Activated B cell treated with CpG ODN at 0.5 μM for 24 hours (primary cell): ENCODE results near the gene PER3. TPM values are rescaled to one million over a fixed set of nuclear protein-coding genes. Genes with fewer than 3 reads are reported as not detected.

Experiments used
- ATAC-seq: fragments of 200-7000 bp; cut with Tn5 transposase; one replicate; pipeline ENCODE4 v1.10.0; 2021; ENCODE audit warnings: low read depth, mild to moderate bottlenecking, moderate library complexity
- CTCF ChIA-PET: fragments of 350-600 bp; sonication (Branson Sonifier 250); formaldehyde crosslinking; loops from one replicate; lab custom pipeline; 2021; ENCODE audit warnings: antibody characterized with exemption; lab: Charles Lee
- POLR2A ChIA-PET: fragments of 350-600 bp; sonication (Branson Sonifier 250); formaldehyde crosslinking; loops from one replicate; lab custom pipeline; 2021; ENCODE audit warnings: antibody characterized with exemption; lab: Charles Lee
- DNase-seq: peaks from one replicate; pipeline ENCODE4 v3.0.0; 2022
- H3K27ac Mint-ChIP-seq: one replicate; pipeline ENCODE4 v1.8.0; 2020; ENCODE audit warnings: mixed read lengths
- H3K27me3 Mint-ChIP-seq: one replicate; pipeline ENCODE4 v1.8.0; 2021; ENCODE audit warnings: mixed read lengths
- H3K36me3 Mint-ChIP-seq: one replicate; pipeline ENCODE4 v1.8.0; 2021; ENCODE audit warnings: low read depth, mixed read lengths
- H3K4me1 Mint-ChIP-seq: one replicate; pipeline ENCODE4 v1.8.0; 2021; ENCODE audit warnings: mixed read lengths
- H3K4me3 Mint-ChIP-seq: one replicate; pipeline ENCODE4 v1.8.0; 2020; ENCODE audit warnings: mild to moderate bottlenecking, mixed read lengths
- H3K9me3 Mint-ChIP-seq: one replicate; pipeline ENCODE4 v1.8.0; 2020; ENCODE audit warnings: mixed read lengths
- intact Hi-C: fragments of 100-400 bp; cut with micrococcal nuclease; formaldehyde crosslinking; loops from one replicate; pipeline ENCODE4 v1.15.1; 2024
- total RNA-seq: library from RNA; stranded (reverse); gene quantifications from 2 replicates; pipeline ENCODE4 v1.2.3, GENCODE V29; 2022
- TF ChIP-seq, protein P1 (sequence below): fragments of 200-600 bp; IDR thresholded peaks from one replicate; pipeline ENCODE4 v1.8.0; 2022; ENCODE audit warnings: antibody characterized with exemption, mild to moderate bottlenecking

Gene PER3
- total RNA-seq, 1 donor from 2014 or later, result 2.7 TPM

DNA sequence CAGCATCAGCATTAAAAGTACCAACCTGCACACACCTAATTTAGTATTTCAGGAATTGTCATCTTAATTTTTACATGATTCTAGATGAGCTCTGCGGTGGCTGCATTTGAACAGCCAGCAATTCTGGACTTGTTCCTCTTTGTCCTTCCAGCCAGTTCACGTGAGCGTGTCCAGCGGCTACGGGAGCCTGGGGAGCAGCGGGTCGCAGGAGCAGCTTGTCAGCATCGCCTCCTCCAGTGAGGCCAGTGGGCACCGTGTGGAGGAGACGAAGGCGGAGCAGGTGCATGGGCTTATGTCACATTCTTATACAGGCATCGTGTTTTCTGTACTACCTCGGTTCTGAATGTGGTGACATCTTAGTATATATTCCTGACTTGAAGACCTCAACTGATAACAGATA lies 25.7 kb downstream of the PER3 start:
- TF ChIP-seq, protein P1, sequence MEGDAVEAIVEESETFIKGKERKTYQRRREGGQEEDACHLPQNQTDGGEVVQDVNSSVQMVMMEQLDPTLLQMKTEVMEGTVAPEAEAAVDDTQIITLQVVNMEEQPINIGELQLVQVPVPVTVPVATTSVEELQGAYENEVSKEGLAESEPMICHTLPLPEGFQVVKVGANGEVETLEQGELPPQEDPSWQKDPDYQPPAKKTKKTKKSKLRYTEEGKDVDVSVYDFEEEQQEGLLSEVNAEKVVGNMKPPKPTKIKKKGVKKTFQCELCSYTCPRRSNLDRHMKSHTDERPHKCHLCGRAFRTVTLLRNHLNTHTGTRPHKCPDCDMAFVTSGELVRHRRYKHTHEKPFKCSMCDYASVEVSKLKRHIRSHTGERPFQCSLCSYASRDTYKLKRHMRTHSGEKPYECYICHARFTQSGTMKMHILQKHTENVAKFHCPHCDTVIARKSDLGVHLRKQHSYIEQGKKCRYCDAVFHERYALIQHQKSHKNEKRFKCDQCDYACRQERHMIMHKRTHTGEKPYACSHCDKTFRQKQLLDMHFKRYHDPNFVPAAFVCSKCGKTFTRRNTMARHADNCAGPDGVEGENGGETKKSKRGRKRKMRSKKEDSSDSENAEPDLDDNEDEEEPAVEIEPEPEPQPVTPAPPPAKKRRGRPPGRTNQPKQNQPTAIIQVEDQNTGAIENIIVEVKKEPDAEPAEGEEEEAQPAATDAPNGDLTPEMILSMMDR, result no peak
- Mint-ChIP-seq H3K27ac (no peak overlapping the region), H3K4me3 (no peak overlapping the region), H3K4me1 (no peaks in the 10 kb centered on the region), H3K36me3 (peaks cover 27% of the 10 kb centered on the region), H3K9me3 (peaks cover 13% of the 10 kb centered on the region), H3K27me3 (no peaks in the 10 kb centered on the region)
- intact Hi-C loops, result no loop called here
- CTCF ChIA-PET, result no interaction called here
- POLR2A ChIA-PET, result interaction anchor here (0.6 kb wide), 1 partner anchor 1319 kb away, joined by 4 read pairs; no protein-coding TSS in a partner anchor
- no peak for DNase-seq
- no peak for ATAC-seq

DNA sequence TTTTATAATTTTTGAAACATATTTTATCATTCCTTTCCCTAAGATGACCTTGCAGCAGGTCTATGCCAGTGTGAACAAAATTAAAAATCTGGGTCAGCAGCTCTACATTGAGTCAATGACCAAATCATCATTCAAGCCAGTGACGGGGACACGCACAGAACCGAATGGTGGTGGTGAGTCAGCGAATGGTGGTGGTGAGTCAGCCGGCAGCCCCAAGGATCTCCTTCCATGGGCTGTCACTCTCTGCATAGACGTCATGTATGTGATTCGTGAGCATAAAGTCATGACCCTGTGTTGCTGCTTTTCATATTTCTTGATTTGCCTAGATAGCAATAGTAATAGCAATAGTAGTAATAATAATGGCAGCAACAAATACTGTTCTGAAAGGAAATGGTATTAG lies 26.3 kb downstream of the PER3 start:
- H3K27me3 Mint-ChIP-seq, result no peaks in the 10 kb centered on the region
- intact Hi-C loops, result no loop called here
- CTCF ChIA-PET, result no interaction called here
- POLR2A ChIA-PET, result no interaction called here
- no peak overlapping the region for H3K4me3 Mint-ChIP-seq
- H3K27ac Mint-ChIP-seq, result no peak overlapping the region
- no peak for ATAC-seq
- H3K9me3 Mint-ChIP-seq, result peaks cover 15% of the 10 kb centered on the region
- peaks cover 22% of the 10 kb centered on the region for H3K36me3 Mint-ChIP-seq
- TF ChIP-seq, protein P1, result no peak
- DNase-seq, result no peak
- H3K4me1 Mint-ChIP-seq, result no peaks in the 10 kb centered on the region

DNA sequence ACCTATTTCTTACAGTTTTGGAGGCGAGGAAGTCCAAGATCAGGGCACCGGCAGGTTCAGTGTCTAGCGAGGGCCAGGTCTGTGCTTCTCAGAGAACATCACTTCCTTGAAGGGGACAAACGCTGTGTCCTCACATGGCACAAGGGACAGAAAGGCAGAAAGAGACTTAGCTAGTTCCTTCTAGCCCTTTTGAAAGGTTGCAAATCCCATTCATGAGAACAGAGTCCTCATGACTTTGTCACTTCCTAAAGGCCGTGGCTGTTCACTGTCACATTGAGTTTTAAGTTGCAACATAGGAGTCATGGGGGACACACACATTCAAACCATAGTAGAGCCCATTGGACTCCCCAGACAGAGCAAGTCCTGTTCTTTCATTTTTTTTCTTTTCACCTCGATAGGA lies 27.4 kb downstream of the PER3 start:
- Mint-ChIP-seq H3K27me3 (no peaks in the 10 kb centered on the region), H3K4me3 (no peak overlapping the region), H3K4me1 (no peaks in the 10 kb centered on the region), H3K9me3 (peaks cover 15% of the 10 kb centered on the region), H3K36me3 (peaks cover 22% of the 10 kb centered on the region), H3K27ac (no peak overlapping the region)
- CTCF ChIA-PET, result interaction anchor here (1.2 kb wide), 1 partner anchor 93 kb away, joined by 4 read pairs; no protein-coding TSS in a partner anchor
- DNase-seq (no peak), ATAC-seq (no peak)
- POLR2A ChIA-PET, result no interaction called here
- TF ChIP-seq, protein P1, result no peak
- intact Hi-C loops, result no loop called here

DNA sequence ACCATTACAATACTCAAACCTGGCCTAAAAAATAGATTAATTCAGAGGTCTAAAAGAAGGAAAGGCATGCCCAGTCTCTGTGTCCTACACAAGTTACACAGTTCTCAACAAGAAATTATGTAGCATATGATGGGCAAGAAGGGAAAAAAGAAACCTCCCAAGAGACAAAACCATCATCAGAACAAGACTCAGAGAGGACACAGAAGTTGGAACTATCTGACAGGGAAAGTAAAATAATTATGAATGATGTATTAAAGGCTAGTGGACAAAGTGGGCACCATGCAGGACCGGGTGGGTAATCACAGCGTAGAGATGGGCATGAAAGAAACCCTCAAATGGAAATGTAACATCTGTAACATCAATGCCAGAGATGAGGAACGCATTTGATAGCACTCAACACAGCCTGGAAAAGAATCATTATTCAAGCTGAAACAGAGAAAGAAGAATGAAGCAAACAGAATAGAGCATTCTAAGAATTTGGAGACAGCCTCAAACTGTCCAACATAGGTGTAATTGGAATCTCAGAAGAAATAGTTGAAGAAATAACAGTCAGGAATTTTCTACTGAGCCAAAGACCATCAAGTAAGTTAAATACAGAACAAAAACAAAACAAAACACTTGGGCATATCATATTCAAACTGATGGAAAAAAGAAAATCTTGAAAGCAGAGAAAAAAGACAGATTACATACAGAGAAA lies 29.7 kb downstream of the PER3 start:
- intact Hi-C loops, result no loop called here
- Mint-ChIP-seq H3K9me3 (peaks cover 15% of the 10 kb centered on the region), H3K27ac (no peak overlapping the region), H3K4me3 (no peak overlapping the region), H3K4me1 (no peaks in the 10 kb centered on the region), H3K27me3 (no peaks in the 10 kb centered on the region), H3K36me3 (peaks cover 22% of the 10 kb centered on the region)
- no peak for ATAC-seq
- TF ChIP-seq, protein P1, result no peak
- CTCF ChIA-PET, result no interaction called here
- POLR2A ChIA-PET, result no interaction called here
- DNase-seq, result no peak

DNA sequence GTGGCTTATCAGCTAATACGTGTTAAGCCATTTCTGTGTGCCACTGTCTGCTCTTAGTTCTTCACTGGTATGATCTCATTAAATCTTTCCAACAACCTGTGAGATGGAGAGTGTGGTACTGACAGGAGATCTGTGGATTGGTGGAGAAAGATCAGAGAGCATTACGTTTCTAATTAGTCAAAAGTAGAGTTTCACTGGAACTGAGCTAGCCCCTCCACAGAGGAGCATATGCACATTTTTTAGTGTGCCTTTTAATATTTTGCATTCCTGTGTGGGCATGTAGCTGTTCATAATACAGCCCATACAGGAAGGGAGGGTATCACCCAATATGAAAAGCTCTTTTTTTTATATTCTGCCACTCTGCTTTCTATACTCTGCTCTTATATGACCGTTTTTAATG lies 37.2 kb downstream of the PER3 start:
- intact Hi-C loops, result no loop called here
- Mint-ChIP-seq H3K4me1 (no peaks in the 10 kb centered on the region), H3K4me3 (no peak overlapping the region), H3K27ac (no peak overlapping the region), H3K9me3 (no peaks in the 10 kb centered on the region), H3K27me3 (no peaks in the 10 kb centered on the region), H3K36me3 (peaks cover 2% of the 10 kb centered on the region)
- ChIA-PET CTCF (no interaction called here), POLR2A (no interaction called here)
- DNase-seq (no peak), ATAC-seq (no peak)
- TF ChIP-seq, protein P1, result no peak
